PC-3 (cell line): ENCODE results near the gene MAG.

Experiments used
- EZH2 ChIP-seq: fragments of 300-600 bp; sonication (generic); IDR thresholded peaks from one replicate; pipeline ENCODE4 v1.6.1; 2017; ENCODE audit warnings: antibody characterized with exemption, mild to moderate bottlenecking, low read length; ENCODE audit not compliant: unreplicated experiment
- EZH2phosphoT487 ChIP-seq: fragments of 300-600 bp; sonication (generic); IDR thresholded peaks from 2 replicates; pipeline ENCODE4 v1.6.1; 2018; ENCODE audit warnings: mild to moderate bottlenecking, antibody characterized with exemption, low read length, borderline replicate concordance
- TF ChIP-seq, protein P1 (sequence below): fragments of 300-600 bp; sonication (generic); conservative IDR thresholded peaks from 2 replicates; pipeline ENCODE4 v1.5.1; 2017; ENCODE audit warnings: antibody characterized with exemption, low read depth, mild to moderate bottlenecking, low read length

DNA sequence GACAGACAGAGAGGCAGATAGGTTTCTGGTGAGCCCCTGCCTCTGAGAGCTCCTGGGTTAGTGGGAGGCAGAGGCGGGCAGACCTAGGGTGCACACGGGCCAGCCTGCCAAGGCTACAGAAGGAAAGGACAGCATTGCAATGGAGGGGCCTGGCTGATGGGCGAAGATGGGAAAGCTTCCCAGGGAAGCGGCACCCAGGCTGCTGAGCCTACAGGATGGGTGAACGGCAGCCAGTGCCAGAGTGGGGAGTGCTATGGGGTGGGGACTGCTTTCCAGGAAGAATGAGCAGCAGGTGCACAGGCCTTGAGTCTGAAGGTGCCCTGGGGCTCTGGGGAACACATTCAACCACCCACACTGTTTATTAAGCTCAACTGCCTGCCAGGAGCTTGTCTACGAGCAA is 702 bp upstream of the MAG start:
- TF ChIP-seq, protein P1, sequence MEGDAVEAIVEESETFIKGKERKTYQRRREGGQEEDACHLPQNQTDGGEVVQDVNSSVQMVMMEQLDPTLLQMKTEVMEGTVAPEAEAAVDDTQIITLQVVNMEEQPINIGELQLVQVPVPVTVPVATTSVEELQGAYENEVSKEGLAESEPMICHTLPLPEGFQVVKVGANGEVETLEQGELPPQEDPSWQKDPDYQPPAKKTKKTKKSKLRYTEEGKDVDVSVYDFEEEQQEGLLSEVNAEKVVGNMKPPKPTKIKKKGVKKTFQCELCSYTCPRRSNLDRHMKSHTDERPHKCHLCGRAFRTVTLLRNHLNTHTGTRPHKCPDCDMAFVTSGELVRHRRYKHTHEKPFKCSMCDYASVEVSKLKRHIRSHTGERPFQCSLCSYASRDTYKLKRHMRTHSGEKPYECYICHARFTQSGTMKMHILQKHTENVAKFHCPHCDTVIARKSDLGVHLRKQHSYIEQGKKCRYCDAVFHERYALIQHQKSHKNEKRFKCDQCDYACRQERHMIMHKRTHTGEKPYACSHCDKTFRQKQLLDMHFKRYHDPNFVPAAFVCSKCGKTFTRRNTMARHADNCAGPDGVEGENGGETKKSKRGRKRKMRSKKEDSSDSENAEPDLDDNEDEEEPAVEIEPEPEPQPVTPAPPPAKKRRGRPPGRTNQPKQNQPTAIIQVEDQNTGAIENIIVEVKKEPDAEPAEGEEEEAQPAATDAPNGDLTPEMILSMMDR = no peak
- TF ChIP-seq EZH2 = no peak
- no peak for TF ChIP-seq EZH2phosphoT487
